Subcutaneous abdominal adipose tissue (tissue), 5 donors: ENCODE measurements around the gene PLIN3.

Experiments used
- H3K27ac ChIP-seq: one replicate; pipeline ENCODE4 v1.7.0; 2013; ENCODE audit warnings: low read depth, mild to moderate bottlenecking, inconsistent platforms, low read length, moderate library complexity
- H3K27me3 ChIP-seq, 5 donors: one replicate each; pipeline ENCODE4 v1.7.0; 2013; ENCODE audit warnings: low read length in 5 of 5, inconsistent platforms in 1 of 5; ENCODE audit not compliant: control insufficient read depth in 5 of 5, insufficient read depth in 4 of 5
- H3K36me3 ChIP-seq, 5 donors: one replicate each; pipeline ENCODE4 v1.7.0; 2013; ENCODE audit warnings: low read length in 5 of 5; ENCODE audit not compliant: control insufficient read depth in 5 of 5, insufficient read depth in 5 of 5
- H3K4me1 ChIP-seq, 5 donors: one replicate each; pipeline ENCODE4 v1.7.0; 2013; ENCODE audit warnings: low read length in 5 of 5, mild to moderate bottlenecking in 3 of 5, moderate library complexity in 1 of 5; ENCODE audit not compliant: control insufficient read depth in 5 of 5, insufficient read depth in 5 of 5
- H3K4me3 ChIP-seq, 5 donors: one replicate each; pipeline ENCODE4 v1.7.0; 2013; ENCODE audit warnings: low read length in 5 of 5, low read depth in 1 of 5
- H3K9ac ChIP-seq, 5 donors: one replicate each; pipeline ENCODE4 v1.7.0; 2013; ENCODE audit warnings: low read length in 5 of 5, mild to moderate bottlenecking in 4 of 5, moderate library complexity in 3 of 5
- H3K9me3 ChIP-seq, 5 donors: one replicate each; pipeline ENCODE4 v1.7.0; 2013; ENCODE audit warnings: low read length in 5 of 5; ENCODE audit not compliant: control insufficient read depth in 5 of 5
- donor health status: healthy.
- donor health status: healthy.
- donor health status: healthy.
- donor health status: healthy.
- donor health status: healthy.

Gene PLIN3, protein sequence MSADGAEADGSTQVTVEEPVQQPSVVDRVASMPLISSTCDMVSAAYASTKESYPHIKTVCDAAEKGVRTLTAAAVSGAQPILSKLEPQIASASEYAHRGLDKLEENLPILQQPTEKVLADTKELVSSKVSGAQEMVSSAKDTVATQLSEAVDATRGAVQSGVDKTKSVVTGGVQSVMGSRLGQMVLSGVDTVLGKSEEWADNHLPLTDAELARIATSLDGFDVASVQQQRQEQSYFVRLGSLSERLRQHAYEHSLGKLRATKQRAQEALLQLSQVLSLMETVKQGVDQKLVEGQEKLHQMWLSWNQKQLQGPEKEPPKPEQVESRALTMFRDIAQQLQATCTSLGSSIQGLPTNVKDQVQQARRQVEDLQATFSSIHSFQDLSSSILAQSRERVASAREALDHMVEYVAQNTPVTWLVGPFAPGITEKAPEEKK

GRCh38 chr19:4867534-4868285 is at the start of gene PLIN3:
Gene PLIN3, minus strand, starts transcription at chr19:4867667. Its CDS starts 6,273 bp downstream, at chr19:4861394.
- Histone ChIP-seq H3K9me3 (no peaks in the 10 kb centered on the region), H3K9ac (peak within 1 kb of the TSS; percentile 26 to 89 (median 83)), H3K27me3 (no peaks in the 10 kb centered on the region), H3K36me3 (peaks cover 0 to 4% (median 0%) of the 10 kb centered on the region in 5 donors), H3K27ac (peak within 1 kb of the TSS; percentile 75), H3K4me1 (peaks cover 2 to 20% (median 15%) of the 10 kb centered on the region in 5 donors), H3K4me3 (peak within 1 kb of the TSS; percentile 74 to 84 (median 80))

GRCh38 chr19:4916292-4917082 is 49.0 kb upstream of the PLIN3 start:
- peak overlapping the region in 3 of 5 donors; percentile 46 to 71 (median 52) for H3K9ac ChIP-seq
- peaks cover 0 to 4% (median 0%) of the 10 kb centered on the region in 5 donors for H3K27me3 ChIP-seq
- peak overlapping the region; percentile 39 to 67 (median 55) for H3K4me3 ChIP-seq
- H3K9me3 ChIP-seq: no peaks in the 10 kb centered on the region
- no peaks in the 10 kb centered on the region for H3K36me3 ChIP-seq
- no peak overlapping the region for H3K27ac ChIP-seq
- H3K4me1 ChIP-seq: peaks cover 0 to 30% (median 21%) of the 10 kb centered on the region in 5 donors

GRCh38 chr19:4914736-4915501 is 47.5 kb upstream of the PLIN3 start:
- H3K27ac ChIP-seq: no peak overlapping the region

GRCh38 chr19:4913996-4914735 is 46.7 kb upstream of the PLIN3 start:
- peak overlapping the region in 1 of 5 donors; percentile 14 for H3K9ac ChIP-seq
- H3K9me3 ChIP-seq: no peaks in the 10 kb centered on the region
- H3K4me1 ChIP-seq: peaks cover 3 to 49% (median 36%) of the 10 kb centered on the region in 5 donors
- no peaks in the 10 kb centered on the region for H3K36me3 ChIP-seq
- H3K27ac ChIP-seq: no peak overlapping the region
- peaks cover 0 to 9% (median 0%) of the 10 kb centered on the region in 5 donors for H3K27me3 ChIP-seq
- H3K4me3 ChIP-seq: no peak overlapping the region

More at GRCh38 chr19:4914736-4915501, 47.5 kb upstream of the PLIN3 start:
- Histone ChIP-seq H3K27me3 (peaks cover 0 to 9% (median 0%) of the 10 kb centered on the region in 5 donors), H3K4me3 (peak overlapping the region in 4 of 5 donors; percentile 36 to 67 (median 54)), H3K9me3 (no peaks in the 10 kb centered on the region), H3K9ac (peak overlapping the region in 1 of 5 donors; percentile 14), H3K4me1 (peaks cover 3 to 43% (median 33%) of the 10 kb centered on the region in 5 donors), H3K36me3 (no peaks in the 10 kb centered on the region)

- H3K9ac ChIP-seq: peak overlapping the region in 2 of 5 donors; percentile 30 to 49
- H3K27me3 ChIP-seq: peaks cover 0 to 16% (median 8%) of the 10 kb centered on the region in 5 donors
- H3K36me3 ChIP-seq: no peaks in the 10 kb centered on the region
- no peaks in the 10 kb centered on the region for H3K9me3 ChIP-seq
- peak overlapping the region; percentile 25 to 67 (median 45) for H3K4me3 ChIP-seq
- H3K4me1 ChIP-seq: peaks cover 3 to 52% (median 39%) of the 10 kb centered on the region in 5 donors
- H3K27ac ChIP-seq: no peak overlapping the region
These were observed 44.6 kb upstream of the PLIN3 start for GRCh38 chr19:4911786-4912672.

DNA sequence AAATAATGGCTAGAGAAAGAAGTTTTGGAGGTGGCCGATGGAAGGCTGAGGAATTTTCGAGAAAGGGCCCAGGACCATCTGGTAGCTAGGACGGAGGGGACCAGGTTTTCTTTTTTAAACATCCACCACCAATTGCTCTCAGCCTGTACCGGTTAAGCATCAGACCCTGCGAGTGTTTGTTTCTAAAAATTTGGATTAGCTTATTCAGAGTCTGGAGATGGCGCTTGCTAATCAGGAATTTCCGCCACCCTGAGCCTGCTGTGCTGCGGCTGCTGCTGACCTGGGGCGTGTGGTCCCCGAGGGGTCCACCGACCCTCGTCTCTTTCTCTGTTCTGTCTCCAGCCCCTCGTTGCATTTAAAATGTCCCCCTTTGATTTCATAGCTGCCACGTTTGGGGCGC is 43.8 kb upstream of the PLIN3 start:
- Histone ChIP-seq H3K9me3 (no peaks in the 10 kb centered on the region), H3K9ac (peak overlapping the region in 2 of 5 donors; percentile 30 to 49), H3K27ac (no peak overlapping the region), H3K4me3 (peak overlapping the region; percentile 25 to 67 (median 45)), H3K4me1 (peaks cover 3 to 52% (median 36%) of the 10 kb centered on the region in 5 donors), H3K27me3 (peaks cover 0 to 16% (median 8%) of the 10 kb centered on the region in 5 donors), H3K36me3 (no peaks in the 10 kb centered on the region)

- H3K27me3 ChIP-seq: peaks cover 0 to 16% (median 8%) of the 10 kb centered on the region in 5 donors
- peaks cover 3 to 46% (median 34%) of the 10 kb centered on the region in 5 donors for H3K4me1 ChIP-seq
- H3K9ac ChIP-seq: peak overlapping the region in 4 of 5 donors; percentile 4 to 56 (median 50)
- H3K27ac ChIP-seq: no peak overlapping the region
- H3K9me3 ChIP-seq: no peaks in the 10 kb centered on the region
- H3K36me3 ChIP-seq: no peaks in the 10 kb centered on the region
- peak overlapping the region; percentile 49 to 67 (median 55) for H3K4me3 ChIP-seq
These were observed 43.3 kb upstream of the PLIN3 start for GRCh38 chr19:4910594-4911281.
